ENCODE measurements around the gene MYH6. TPM values are rescaled to one million over a fixed set of nuclear protein-coding genes. Genes with fewer than 3 reads are reported as not detected.
"Not testable (repeated sequence)": the region's sequence is repeated elsewhere in the genome, so short reads cannot be mapped to it uniquely, and the experiment has no call there.

The MYH6 gene
- under 0.01 TPM in 1 of 2 replicates, not detected in the other for total RNA-seq

DNA sequence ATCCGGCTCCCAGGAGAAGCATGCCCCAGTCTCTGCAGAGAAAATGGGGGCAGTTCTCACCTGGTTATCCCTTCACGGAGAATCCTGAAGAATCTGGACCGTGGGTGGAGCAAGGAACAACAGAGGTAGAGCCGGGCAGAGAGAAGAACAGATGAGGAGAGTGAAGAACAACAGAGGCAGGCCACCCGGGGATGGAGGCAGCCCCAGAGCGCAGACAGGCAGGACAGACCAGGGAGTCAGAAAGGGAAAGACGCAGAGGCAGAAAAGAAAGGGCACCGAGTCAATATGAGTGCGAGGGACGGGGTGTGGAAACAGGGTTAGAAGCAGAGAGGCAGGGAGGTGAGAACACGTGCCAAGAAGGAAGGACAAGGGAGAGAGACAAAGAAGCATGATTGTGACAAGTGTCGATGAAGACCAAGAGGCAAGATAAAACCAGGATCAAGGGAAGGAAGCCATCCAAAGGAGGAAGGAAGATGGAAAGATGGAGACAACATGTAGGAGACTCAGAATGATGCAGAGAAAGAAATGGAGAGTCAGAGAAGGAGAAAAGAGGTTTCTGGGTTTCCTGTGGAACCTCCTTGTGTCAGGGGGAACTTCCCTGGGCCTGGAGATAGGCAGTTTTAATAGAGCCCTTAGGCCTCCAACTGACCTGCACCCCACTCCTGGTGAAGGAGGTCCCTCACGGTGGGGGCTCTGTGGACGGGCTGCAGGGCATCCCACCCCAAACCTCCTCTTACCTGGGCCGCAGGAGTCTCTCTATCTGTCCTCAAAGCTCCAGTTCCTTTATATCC is at the start of gene MYH6:
Gene MYH6, minus strand, starts transcription at position 758 of the 791 bp plus-strand sequence. CDS start 1,050 bp downstream, outside the sequence.
- peak; percentile 82 for DNase-seq (ENCODE audit: insufficient read length, low spot score, missing footprints)
- no peaks in the 10 kb centered on the region for H3K9me3 ChIP-seq (ENCODE audit: low read depth, low read length)
- no peak within 1 kb of the TSS for H2AFZ ChIP-seq (ENCODE audit: low read length)
- no peak within 1 kb of the TSS for H3K4me2 ChIP-seq (ENCODE audit: insufficient read depth, low read length)
- no peak within 1 kb of the TSS for H3K4me3 ChIP-seq (ENCODE audit: insufficient read depth, low read length)
- no peaks in the 10 kb centered on the region for H3K4me1 ChIP-seq (ENCODE audit: insufficient read depth, low read length)
- TF ChIP-seq, protein P1, sequence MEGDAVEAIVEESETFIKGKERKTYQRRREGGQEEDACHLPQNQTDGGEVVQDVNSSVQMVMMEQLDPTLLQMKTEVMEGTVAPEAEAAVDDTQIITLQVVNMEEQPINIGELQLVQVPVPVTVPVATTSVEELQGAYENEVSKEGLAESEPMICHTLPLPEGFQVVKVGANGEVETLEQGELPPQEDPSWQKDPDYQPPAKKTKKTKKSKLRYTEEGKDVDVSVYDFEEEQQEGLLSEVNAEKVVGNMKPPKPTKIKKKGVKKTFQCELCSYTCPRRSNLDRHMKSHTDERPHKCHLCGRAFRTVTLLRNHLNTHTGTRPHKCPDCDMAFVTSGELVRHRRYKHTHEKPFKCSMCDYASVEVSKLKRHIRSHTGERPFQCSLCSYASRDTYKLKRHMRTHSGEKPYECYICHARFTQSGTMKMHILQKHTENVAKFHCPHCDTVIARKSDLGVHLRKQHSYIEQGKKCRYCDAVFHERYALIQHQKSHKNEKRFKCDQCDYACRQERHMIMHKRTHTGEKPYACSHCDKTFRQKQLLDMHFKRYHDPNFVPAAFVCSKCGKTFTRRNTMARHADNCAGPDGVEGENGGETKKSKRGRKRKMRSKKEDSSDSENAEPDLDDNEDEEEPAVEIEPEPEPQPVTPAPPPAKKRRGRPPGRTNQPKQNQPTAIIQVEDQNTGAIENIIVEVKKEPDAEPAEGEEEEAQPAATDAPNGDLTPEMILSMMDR (IDR thresholded peaks at IDR 0.05; ENCODE audit: extremely low read depth, low read depth, low read length), result no peak
- no peak within 1 kb of the TSS for H3K27ac ChIP-seq (ENCODE audit: low read depth, low read length)
- no peaks in the 10 kb centered on the region for H4K20me1 ChIP-seq (ENCODE audit: insufficient read depth, low read length)
- peaks cover 3% of the 10 kb centered on the region for H3K27me3 ChIP-seq (ENCODE audit: insufficient read depth, low read length)
- no peaks in the 10 kb centered on the region for H3K36me3 ChIP-seq (ENCODE audit: insufficient read depth, low read length)
- no peaks in the 10 kb centered on the region for H3K79me2 ChIP-seq (ENCODE audit: insufficient read depth, low read length)

DNA sequence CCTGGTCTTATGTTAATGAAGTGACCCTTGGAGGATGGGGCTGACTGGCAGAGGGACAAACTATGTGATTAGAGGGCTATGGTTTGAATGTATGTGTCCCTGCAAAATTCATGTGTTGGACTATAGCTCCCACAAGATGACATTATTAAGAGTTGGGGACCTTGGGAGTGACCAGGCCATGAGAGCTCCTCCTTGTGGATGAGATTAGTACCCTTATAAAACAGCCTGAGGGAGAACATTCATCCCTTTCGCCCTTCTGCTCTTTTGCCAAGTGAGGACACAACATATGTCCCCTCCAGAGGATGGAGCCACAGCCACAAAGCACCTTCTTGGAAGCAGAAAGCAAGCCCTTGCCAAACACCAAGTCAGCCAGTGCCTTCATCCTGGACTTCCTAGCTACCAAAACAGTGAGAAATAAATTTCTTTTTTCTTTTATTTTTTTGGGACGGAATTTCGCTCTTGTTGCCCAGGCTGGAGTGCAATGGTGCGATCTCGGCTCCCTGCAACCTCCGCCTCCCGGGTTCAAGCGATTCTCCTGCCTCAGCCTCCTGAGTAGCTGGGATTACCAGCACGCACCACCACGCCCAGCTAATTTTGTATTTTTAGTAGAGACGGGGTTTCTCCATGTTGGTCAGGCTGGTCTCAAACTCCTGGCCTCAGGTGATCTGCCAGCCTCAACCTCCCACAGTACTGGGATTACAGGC is 49.0 kb upstream of the MYH6 start:
- TF ChIP-seq, protein P1 (IDR thresholded peaks at IDR 0.05; ENCODE audit: extremely low read depth, low read depth, low read length), result peak; percentile 39
- DNase-seq (ENCODE audit: insufficient read length, low spot score, missing footprints), result not testable (repeated sequence)

DNA sequence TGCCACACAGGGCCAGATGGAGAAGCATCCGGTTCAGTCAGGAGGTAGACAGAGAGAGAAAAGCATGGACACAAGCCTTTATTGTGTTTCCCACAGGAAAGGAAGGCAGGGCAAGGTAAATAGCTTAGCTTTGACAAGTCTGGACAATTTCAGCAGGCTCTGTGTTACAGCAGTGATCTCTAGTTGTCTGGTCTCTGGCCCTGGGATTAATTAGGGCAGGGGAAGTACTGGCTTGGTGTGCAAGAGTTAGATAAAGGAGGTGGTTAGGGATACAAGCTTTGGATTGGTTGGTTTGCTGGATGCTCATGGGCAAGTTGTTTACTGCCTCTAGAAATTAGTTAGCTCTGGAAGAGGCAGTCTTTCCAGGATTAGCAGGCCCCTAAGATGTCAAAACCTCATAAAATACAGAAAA is 46.4 kb upstream of the MYH6 start:
- H3K79me2 ChIP-seq (ENCODE audit: insufficient read depth, low read length), result no peaks in the 10 kb centered on the region
- no peak overlapping the region for H2AFZ ChIP-seq (ENCODE audit: low read length)
- H3K27me3 ChIP-seq (ENCODE audit: insufficient read depth, low read length), result peaks cover 8% of the 10 kb centered on the region
- H3K4me2 ChIP-seq (ENCODE audit: insufficient read depth, low read length), result no peak overlapping the region
- H3K27ac ChIP-seq (ENCODE audit: low read depth, low read length), result no peak overlapping the region
- no peak for DNase-seq (ENCODE audit: insufficient read length, low spot score, missing footprints)
- H4K20me1 ChIP-seq (ENCODE audit: insufficient read depth, low read length), result no peaks in the 10 kb centered on the region
- H3K4me3 ChIP-seq (ENCODE audit: insufficient read depth, low read length), result no peak overlapping the region
- H3K9me3 ChIP-seq (ENCODE audit: low read depth, low read length), result no peaks in the 10 kb centered on the region
- H3K36me3 ChIP-seq (ENCODE audit: insufficient read depth, low read length), result no peaks in the 10 kb centered on the region
- no peaks in the 10 kb centered on the region for H3K4me1 ChIP-seq (ENCODE audit: insufficient read depth, low read length)
- TF ChIP-seq, protein P1 (IDR thresholded peaks at IDR 0.05; ENCODE audit: extremely low read depth, low read depth, low read length), result no peak

More for the DNA sequence above, 49.0 kb upstream of the MYH6 start:
- not testable (repeated sequence) for H3K27me3 ChIP-seq (ENCODE audit: insufficient read depth, low read length); H3K4me3 ChIP-seq (ENCODE audit: insufficient read depth, low read length); H3K79me2 ChIP-seq (ENCODE audit: insufficient read depth, low read length); H2AFZ ChIP-seq (ENCODE audit: low read length); H3K4me2 ChIP-seq (ENCODE audit: insufficient read depth, low read length); H4K20me1 ChIP-seq (ENCODE audit: insufficient read depth, low read length); H3K36me3 ChIP-seq (ENCODE audit: insufficient read depth, low read length); H3K27ac ChIP-seq (ENCODE audit: low read depth, low read length); H3K4me1 ChIP-seq (ENCODE audit: insufficient read depth, low read length); H3K9me3 ChIP-seq (ENCODE audit: low read depth, low read length)

DNA sequence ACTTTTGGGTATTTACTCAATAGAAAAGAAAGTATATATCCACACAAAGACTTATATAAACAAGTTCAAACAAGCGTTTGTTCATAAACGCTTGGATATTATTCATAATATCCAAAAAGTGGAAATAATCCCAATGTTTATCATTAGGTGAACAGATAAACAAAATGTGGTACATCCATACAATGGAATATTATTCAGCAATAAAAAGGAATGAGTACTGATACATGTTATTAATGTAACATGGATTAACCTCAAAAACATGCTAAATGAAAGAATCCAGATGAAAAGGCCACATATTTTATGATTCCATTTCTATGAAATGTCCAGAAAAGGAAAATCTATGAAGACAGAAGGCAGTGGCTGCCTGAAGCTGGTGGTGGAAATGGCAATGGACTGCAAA is 44.2 kb upstream of the MYH6 start:
- no peak overlapping the region for H3K27ac ChIP-seq (ENCODE audit: low read depth, low read length)
- H2AFZ ChIP-seq (ENCODE audit: low read length), result no peak overlapping the region
- no peaks in the 10 kb centered on the region for H3K9me3 ChIP-seq (ENCODE audit: low read depth, low read length)
- peaks cover 15% of the 10 kb centered on the region for H3K27me3 ChIP-seq (ENCODE audit: insufficient read depth, low read length)
- H3K36me3 ChIP-seq (ENCODE audit: insufficient read depth, low read length), result no peaks in the 10 kb centered on the region
- H3K4me2 ChIP-seq (ENCODE audit: insufficient read depth, low read length), result no peak overlapping the region
- H4K20me1 ChIP-seq (ENCODE audit: insufficient read depth, low read length), result no peaks in the 10 kb centered on the region
- H3K79me2 ChIP-seq (ENCODE audit: insufficient read depth, low read length), result no peaks in the 10 kb centered on the region
- TF ChIP-seq, protein P1 (IDR thresholded peaks at IDR 0.05; ENCODE audit: extremely low read depth, low read depth, low read length), result no peak
- DNase-seq (ENCODE audit: insufficient read length, low spot score, missing footprints), result no peak
- no peaks in the 10 kb centered on the region for H3K4me1 ChIP-seq (ENCODE audit: insufficient read depth, low read length)
- H3K4me3 ChIP-seq (ENCODE audit: insufficient read depth, low read length), result no peak overlapping the region
